ENCODE measurements around the gene ERC1.

The ERC1 gene

DNA sequence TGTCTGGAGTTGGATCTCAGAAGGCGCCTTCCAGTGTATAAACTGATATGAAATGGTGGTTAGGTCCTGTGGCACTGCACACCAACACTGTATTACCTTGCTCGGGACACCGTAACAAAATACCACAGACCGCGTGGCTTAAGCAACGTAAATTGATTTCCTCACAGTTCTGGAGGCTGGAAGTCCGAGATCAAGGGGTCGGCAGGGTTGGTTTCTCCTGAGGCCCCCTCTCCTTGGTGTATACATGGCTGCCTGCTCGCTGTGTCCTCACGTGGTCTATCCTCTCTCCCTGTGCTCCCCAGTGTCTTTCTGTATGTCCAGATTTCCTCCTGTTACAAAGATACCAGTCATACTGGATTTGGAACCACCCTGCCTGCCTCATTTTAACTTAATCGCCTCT lies 475.0 kb downstream of the ERC1 start:
- no peak for DNase-seq (ENCODE audit: low read depth in 1 of 2, low spot score in 1 of 2)
- H3K4me3 ChIP-seq (replicated peaks; ENCODE audit: insufficient read depth, low read length), result no peak overlapping the region
- H3K27ac ChIP-seq (replicated peaks), result no peak overlapping the region
- TF ChIP-seq POLR2AphosphoS5 (IDR thresholded peaks at IDR 0.05; ENCODE audit: low read depth) (no peak), REST (IDR thresholded peaks at IDR 0.05; ENCODE audit: insufficient replicate concordance, low read depth) (no peak)
- no peaks in the 10 kb centered on the region for H3K27me3 ChIP-seq (ENCODE audit: insufficient read depth, poor library complexity, severe bottlenecking)

DNA sequence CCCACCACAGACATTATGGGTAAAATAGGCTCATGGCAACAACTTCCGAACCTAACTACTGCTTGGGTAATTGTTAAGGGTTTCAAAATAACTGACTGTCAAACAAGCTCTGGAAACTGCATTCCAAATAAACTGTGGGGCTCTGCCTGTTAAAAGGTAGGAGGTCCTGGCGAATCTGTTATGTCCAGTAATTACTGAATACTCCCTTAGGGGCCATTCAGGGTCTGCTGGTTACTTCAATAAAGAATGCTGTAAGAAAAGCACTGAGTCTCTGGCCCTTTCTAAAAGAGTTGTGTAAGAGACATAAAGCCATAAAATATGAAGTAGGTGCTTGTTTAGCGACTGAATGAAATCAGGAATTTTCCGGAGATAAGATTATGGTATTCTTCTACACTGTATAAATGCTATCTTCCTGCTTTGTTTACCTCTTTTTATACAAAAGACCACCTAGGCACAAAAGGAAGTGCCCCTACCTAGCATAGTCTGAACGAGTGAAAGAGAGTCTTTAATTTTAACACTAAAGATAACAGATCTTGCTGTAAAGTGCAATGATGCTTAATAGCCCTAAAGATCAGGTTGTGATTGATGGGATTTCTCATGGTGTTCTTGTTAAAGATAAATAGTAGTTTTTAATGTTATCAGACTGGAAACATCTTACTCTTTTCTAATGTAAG lies 475.6 kb downstream of the ERC1 start:
- no peak overlapping the region for H3K27ac ChIP-seq (replicated peaks)
- H3K27me3 ChIP-seq (ENCODE audit: insufficient read depth, poor library complexity, severe bottlenecking), result no peaks in the 10 kb centered on the region
- TF ChIP-seq SPI1 (IDR thresholded peaks at IDR 0.05; ENCODE audit: borderline replicate concordance, low read depth), result no peak
- no peak for TF ChIP-seq CTCF (IDR thresholded peaks at IDR 0.05; ENCODE audit: insufficient read depth, low read length)
- no peak for TF ChIP-seq POLR2AphosphoS5 (IDR thresholded peaks at IDR 0.05; ENCODE audit: low read depth)
- no peak for TF ChIP-seq GABPA (IDR thresholded peaks at IDR 0.05; ENCODE audit: low read depth)
- TF ChIP-seq REST (IDR thresholded peaks at IDR 0.05; ENCODE audit: insufficient replicate concordance, low read depth), result no peak
- no peak for DNase-seq (ENCODE audit: low read depth in 1 of 2, low spot score in 1 of 2)
- no peak overlapping the region for H3K4me3 ChIP-seq (replicated peaks; ENCODE audit: insufficient read depth, low read length)

- Histone ChIP-seq H3K27me3 (ENCODE audit: insufficient read depth, poor library complexity, severe bottlenecking) (no peaks in the 10 kb centered on the region), H3K4me3 (replicated peaks; ENCODE audit: insufficient read depth, low read length) (no peak overlapping the region), H3K27ac (replicated peaks) (no peak overlapping the region)
- TF ChIP-seq GABPA (IDR thresholded peaks at IDR 0.05; ENCODE audit: low read depth) (no peak), SPI1 (IDR thresholded peaks at IDR 0.05; ENCODE audit: borderline replicate concordance, low read depth) (no peak), REST (IDR thresholded peaks at IDR 0.05; ENCODE audit: insufficient replicate concordance, low read depth) (no peak), POLR2AphosphoS5 (IDR thresholded peaks at IDR 0.05; ENCODE audit: low read depth) (no peak), CTCF (IDR thresholded peaks at IDR 0.05; ENCODE audit: insufficient read depth, low read length) (no peak)
- no peak for DNase-seq (ENCODE audit: low read depth in 1 of 2, low spot score in 1 of 2)
Measured at GRCh38 chr12:1467710-1468109, 476.7 kb downstream of the ERC1 start.
